Osteocyte (in vitro differentiated cells): ENCODE measurements around the gene IBA57. TPM values are rescaled to one million over a fixed set of nuclear protein-coding genes. Genes with fewer than 3 reads are reported as not detected.
A peak's percentile ranks its signal among the peaks of the same experiment; 100 is the strongest.

Experiments used
- DNase-seq: peaks from one replicate; pipeline ENCODE4 v3.0.0; 2021; ENCODE audit warnings: mixed read lengths; ENCODE audit not compliant: unreplicated experiment; ENCODE audit errors: extremely low spot score
- H3K27ac Mint-ChIP-seq: one replicate; pipeline ENCODE4 v1.8.0; 2021; ENCODE audit warnings: mild to moderate bottlenecking, mixed read lengths; ENCODE audit not compliant: unreplicated experiment
- H3K27me3 Mint-ChIP-seq: one replicate; pipeline ENCODE4 v1.8.0; 2021; ENCODE audit warnings: mixed read lengths; ENCODE audit not compliant: unreplicated experiment
- H3K36me3 Mint-ChIP-seq: one replicate; pipeline ENCODE4 v1.8.0; 2021; ENCODE audit warnings: mixed read lengths; ENCODE audit not compliant: unreplicated experiment
- H3K4me1 Mint-ChIP-seq: one replicate; pipeline ENCODE4 v1.8.0; 2021; ENCODE audit warnings: mixed read lengths; ENCODE audit not compliant: unreplicated experiment
- H3K4me3 Mint-ChIP-seq: one replicate; pipeline ENCODE4 v1.8.0; 2021; ENCODE audit warnings: mild to moderate bottlenecking, moderate library complexity, mixed read lengths; ENCODE audit not compliant: unreplicated experiment
- H3K9me3 Mint-ChIP-seq: one replicate; pipeline ENCODE4 v1.8.0; 2021; ENCODE audit warnings: mixed read lengths; ENCODE audit not compliant: unreplicated experiment
- CTCF ChIP-seq: fragments of 200-600 bp; sonication (generic); IDR thresholded peaks from 2 replicates; pipeline ENCODE4 v1.5.0; 2021; ENCODE audit warnings: antibody characterized with exemption, mild to moderate bottlenecking, moderate library complexity
- total RNA-seq: library from RNA; stranded (reverse); gene quantifications from 2 replicates; pipeline ENCODE4 v1.2.1, GENCODE V29; 2021

Gene IBA57
- total RNA-seq, 1 donor from 2014 or later, result 8.1 TPM

DNA sequence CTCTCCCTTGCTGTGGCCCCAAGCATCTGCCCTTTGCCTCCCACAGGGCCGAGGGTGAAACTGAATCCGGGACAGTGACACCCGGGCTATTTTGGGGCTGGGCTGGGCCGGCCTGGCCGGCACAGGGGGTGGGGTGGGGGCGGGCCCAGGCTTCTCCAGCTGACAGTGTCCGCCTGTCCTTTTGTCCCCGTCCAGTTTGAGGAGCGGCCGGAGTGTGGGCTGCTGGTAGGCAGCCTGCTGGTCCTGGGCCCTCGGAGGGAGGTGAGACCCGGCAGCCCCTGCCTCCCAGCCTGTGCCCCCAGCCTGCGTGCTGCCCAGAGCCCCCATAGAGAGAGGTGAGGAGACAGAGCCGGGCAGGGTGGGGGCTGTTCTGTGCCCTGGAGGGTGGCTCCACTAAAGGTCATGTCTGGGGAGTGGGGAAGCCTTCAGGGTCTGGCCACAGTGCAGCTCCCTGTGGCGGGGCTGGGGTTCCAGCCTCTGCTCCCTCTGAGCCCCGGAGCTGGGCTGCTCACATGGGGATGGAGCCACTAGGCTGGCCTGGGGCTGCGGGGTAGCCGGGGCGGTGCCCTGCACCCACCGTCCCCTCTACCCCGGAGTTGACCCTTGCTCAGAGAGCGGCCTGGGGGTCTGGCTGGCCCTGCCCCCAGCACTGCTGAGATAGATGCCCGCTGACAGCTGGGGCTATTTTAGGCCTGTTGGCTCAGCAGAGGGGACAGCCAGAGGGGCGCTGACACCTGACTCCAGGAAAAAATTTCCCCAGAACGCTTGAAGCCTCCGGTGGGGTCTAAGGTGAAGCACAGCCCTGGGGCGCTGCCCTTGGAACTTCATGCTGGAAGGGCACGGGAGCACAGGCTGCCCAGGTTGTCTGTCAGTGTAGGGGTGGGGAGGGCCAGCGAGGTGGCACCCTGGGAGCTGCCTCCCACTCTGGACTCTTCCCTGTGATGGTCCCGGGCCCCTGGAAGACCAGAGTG, 42.5 kb downstream of the IBA57 start, which contains the start of gene OBSCN:
Gene OBSCN (plus strand): TSS at position 194 of the 971 bp plus-strand sequence. CDS start 3,740 bp downstream, outside the sequence.
- peak; percentile 81 for DNase-seq
- H3K9me3 Mint-ChIP-seq, result no peaks in the 10 kb centered on the region
- no peak within 1 kb of the TSS for H3K27ac Mint-ChIP-seq
- no peak for TF ChIP-seq CTCF
- H3K4me1 Mint-ChIP-seq, result peaks cover 2% of the 10 kb centered on the region
- H3K27me3 Mint-ChIP-seq, result peaks cover 7% of the 10 kb centered on the region
- no peak within 1 kb of the TSS for H3K4me3 Mint-ChIP-seq
- no peaks in the 10 kb centered on the region for H3K36me3 Mint-ChIP-seq

DNA sequence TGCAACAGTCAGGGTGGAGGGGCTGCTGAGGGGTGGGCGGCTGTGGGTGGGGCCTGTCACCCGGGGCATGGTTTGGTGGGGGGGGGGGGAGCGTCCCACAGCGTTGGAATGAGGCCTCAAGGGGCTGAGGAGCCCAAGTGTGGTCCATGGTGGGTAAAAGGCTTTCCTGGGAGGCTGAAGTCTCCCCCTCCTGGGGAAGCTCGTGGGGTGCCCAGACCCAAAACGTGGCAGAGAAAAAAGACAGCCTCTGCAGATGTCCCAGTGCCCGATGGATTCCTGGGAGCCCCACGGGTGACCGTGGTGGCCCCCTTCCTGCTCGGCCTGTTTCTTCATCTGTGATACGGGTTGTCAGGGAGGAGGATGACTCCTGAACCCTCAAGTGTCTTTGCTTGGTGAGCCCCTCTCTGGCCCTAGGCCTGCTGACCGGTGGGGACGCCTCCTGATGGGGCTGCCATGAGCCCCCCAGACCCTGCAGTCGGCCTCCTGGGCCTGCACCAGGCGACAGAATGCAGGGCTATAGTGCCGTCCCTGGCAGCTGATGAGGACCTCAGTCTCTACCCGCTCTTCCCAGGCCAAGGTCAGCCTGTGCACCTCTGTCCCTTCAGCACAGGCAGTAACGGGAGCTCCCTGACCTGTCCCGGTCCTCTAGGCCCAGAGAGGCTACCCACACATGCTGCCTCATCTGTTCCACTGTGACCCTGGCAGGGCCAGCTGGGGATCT, 43.4 kb downstream of the IBA57 start:
- H3K36me3 Mint-ChIP-seq, result no peaks in the 10 kb centered on the region
- H3K9me3 Mint-ChIP-seq, result no peaks in the 10 kb centered on the region
- no peak for DNase-seq
- H3K4me3 Mint-ChIP-seq, result no peak overlapping the region
- H3K27me3 Mint-ChIP-seq, result peaks cover 7% of the 10 kb centered on the region
- TF ChIP-seq CTCF, result no peak
- H3K4me1 Mint-ChIP-seq, result peaks cover 4% of the 10 kb centered on the region
- no peak overlapping the region for H3K27ac Mint-ChIP-seq

GRCh38 chr1:228209657-228210056, 44.1 kb downstream of the IBA57 start:
- Mint-ChIP-seq H3K27me3 (peaks cover 7% of the 10 kb centered on the region), H3K36me3 (no peaks in the 10 kb centered on the region), H3K4me3 (no peak overlapping the region), H3K4me1 (peaks cover 4% of the 10 kb centered on the region), H3K9me3 (no peaks in the 10 kb centered on the region), H3K27ac (no peak overlapping the region)
- no peak for TF ChIP-seq CTCF
- no peak for DNase-seq

- no peaks in the 10 kb centered on the region for H3K9me3 Mint-ChIP-seq
- peak; percentile 81 for DNase-seq
- peaks cover 4% of the 10 kb centered on the region for H3K4me1 Mint-ChIP-seq
- peaks cover 5% of the 10 kb centered on the region for H3K27me3 Mint-ChIP-seq
- no peak for TF ChIP-seq CTCF
- H3K36me3 Mint-ChIP-seq, result no peaks in the 10 kb centered on the region
- H3K4me3 Mint-ChIP-seq, result no peak overlapping the region
- H3K27ac Mint-ChIP-seq, result no peak overlapping the region
Measured at GRCh38 chr1:228210076-228210651, 44.6 kb downstream of the IBA57 start.
